ENCODE data around the gene PRM3. TPM values are rescaled to one million over a fixed set of nuclear protein-coding genes. Genes with fewer than 3 reads are reported as not detected.

Gene PRM3
- polyA plus RNA-seq, 1 donor from 2014 or later = not detected

GRCh38 chr16:11307639-11308492 is 34.4 kb upstream of the PRM3 start:
- H3F3A ChIP-seq (ENCODE audit: insufficient read depth, low read length, poor library complexity, severe bottlenecking) = no peaks in the 10 kb centered on the region
- H3K9ac ChIP-seq (ENCODE audit: low read length) = no peak overlapping the region
- no peak overlapping the region for H3K4me2 ChIP-seq (ENCODE audit: low read length)
- no peaks in the 10 kb centered on the region for H4K20me1 ChIP-seq (ENCODE audit: insufficient read depth)
- H3K4me3 ChIP-seq (ENCODE audit: low read length) = no peak overlapping the region
- TF ChIP-seq POLR2AphosphoS5 (IDR thresholded peaks at IDR 0.05) (no peak), SMC3 (conservative IDR thresholded peaks at IDR 0.05; ENCODE audit: poor library complexity) (no peak)
- H3K27ac ChIP-seq (ENCODE audit: low read length) = no peak overlapping the region
- H3K27me3 ChIP-seq (ENCODE audit: insufficient read depth, low read depth, low read length) = no peaks in the 10 kb centered on the region
- no peaks in the 10 kb centered on the region for H3K9me3 ChIP-seq (ENCODE audit: low read length)
- H3K36me3 ChIP-seq (ENCODE audit: insufficient read depth, low read length) = no peaks in the 10 kb centered on the region
- H3K9me2 ChIP-seq (ENCODE audit: insufficient read depth, low read length) = no peaks in the 10 kb centered on the region
- no peaks in the 10 kb centered on the region for H3K79me2 ChIP-seq (replicated peaks; ENCODE audit: insufficient read depth, low read length)
- H2AFZ ChIP-seq (ENCODE audit: low read depth, low read length) = no peak overlapping the region

DNA sequence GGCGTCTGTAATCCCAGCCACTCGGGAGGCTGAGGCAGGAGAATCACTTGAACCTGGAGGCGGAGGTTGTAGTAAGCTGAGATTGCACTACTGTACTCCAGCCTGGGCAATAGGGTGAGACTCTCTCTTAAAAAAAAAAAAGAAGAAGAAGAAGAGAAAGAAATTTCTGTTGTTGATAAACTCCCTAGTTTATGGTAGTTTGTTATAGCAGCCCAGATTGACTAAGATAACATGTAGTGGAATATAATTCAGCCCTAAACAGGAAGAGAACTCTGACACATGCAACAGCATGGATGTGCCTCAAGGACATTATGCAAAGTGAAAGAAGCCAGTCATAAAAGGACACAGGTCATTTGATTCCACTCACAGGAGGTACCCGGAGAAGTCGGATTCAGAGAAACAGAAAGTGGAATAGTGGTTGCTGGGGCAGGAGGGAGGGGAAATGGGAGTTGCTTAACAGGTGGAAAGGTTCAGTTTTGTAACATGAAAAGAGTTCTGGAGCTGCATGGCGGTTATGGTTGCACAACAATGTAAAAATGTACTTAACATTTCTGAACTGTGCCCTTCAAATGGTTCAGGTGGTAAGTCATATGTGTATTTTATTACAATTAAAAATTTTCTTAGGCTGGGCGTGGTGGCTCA is 33.7 kb upstream of the PRM3 start:
- no peaks in the 10 kb centered on the region for H3K79me2 ChIP-seq (replicated peaks; ENCODE audit: insufficient read depth, low read length)
- no peaks in the 10 kb centered on the region for H3K9me3 ChIP-seq (ENCODE audit: low read length)
- no peaks in the 10 kb centered on the region for H3K27me3 ChIP-seq (ENCODE audit: insufficient read depth, low read depth, low read length)
- no peak overlapping the region for H3K4me2 ChIP-seq (ENCODE audit: low read length)
- H4K20me1 ChIP-seq (ENCODE audit: insufficient read depth) = no peaks in the 10 kb centered on the region
- H3K4me3 ChIP-seq (ENCODE audit: low read length) = no peak overlapping the region
- no peaks in the 10 kb centered on the region for H3K36me3 ChIP-seq (ENCODE audit: insufficient read depth, low read length)
- no peaks in the 10 kb centered on the region for H3F3A ChIP-seq (ENCODE audit: insufficient read depth, low read length, poor library complexity, severe bottlenecking)
- TF ChIP-seq SMC3 (conservative IDR thresholded peaks at IDR 0.05; ENCODE audit: poor library complexity) (no peak), RAD21 (conservative IDR thresholded peaks at IDR 0.05) (no peak), POLR2AphosphoS5 (IDR thresholded peaks at IDR 0.05) (no peak)
- no peak overlapping the region for H2AFZ ChIP-seq (ENCODE audit: low read depth, low read length)
- no peak overlapping the region for H3K9ac ChIP-seq (ENCODE audit: low read length)
- H3K27ac ChIP-seq (ENCODE audit: low read length) = no peak overlapping the region
- H3K9me2 ChIP-seq (ENCODE audit: insufficient read depth, low read length) = no peaks in the 10 kb centered on the region

DNA sequence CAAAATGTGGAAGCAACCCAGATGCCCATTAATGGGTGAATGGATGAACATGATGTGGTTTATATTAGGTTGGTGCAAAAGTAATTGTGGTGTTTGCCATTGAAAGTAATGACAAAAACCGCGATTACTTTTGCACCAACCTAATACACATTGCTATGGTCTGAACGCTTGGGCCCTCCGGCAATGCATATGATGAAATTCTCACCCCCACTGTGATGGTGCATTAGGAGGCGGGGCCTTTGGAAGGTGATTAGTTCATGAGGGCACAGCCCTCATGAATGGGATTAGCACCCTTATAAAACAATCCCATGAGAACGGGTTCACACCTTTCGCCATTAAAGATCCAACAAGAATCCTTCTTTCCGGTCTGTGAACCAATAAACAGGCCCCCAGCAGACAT is 33.0 kb upstream of the PRM3 start:
- H3K9ac ChIP-seq (ENCODE audit: low read length) = no peak overlapping the region
- TF ChIP-seq EZH2 (IDR thresholded peaks at IDR 0.05; ENCODE audit: borderline replicate concordance, insufficient read depth, low read length, poor library complexity, severe bottlenecking) = no peak
- TF ChIP-seq CTCF (IDR thresholded peaks at IDR 0.05; ENCODE audit: poor library complexity, severe bottlenecking) = no peak
- TF ChIP-seq POLR2AphosphoS5 (IDR thresholded peaks at IDR 0.05) = no peak
- no peak for TF ChIP-seq RAD21 (conservative IDR thresholded peaks at IDR 0.05)
- no peak for TF ChIP-seq EP300 (conservative IDR thresholded peaks at IDR 0.05; ENCODE audit: poor library complexity, severe bottlenecking)
- TF ChIP-seq, protein P1, sequence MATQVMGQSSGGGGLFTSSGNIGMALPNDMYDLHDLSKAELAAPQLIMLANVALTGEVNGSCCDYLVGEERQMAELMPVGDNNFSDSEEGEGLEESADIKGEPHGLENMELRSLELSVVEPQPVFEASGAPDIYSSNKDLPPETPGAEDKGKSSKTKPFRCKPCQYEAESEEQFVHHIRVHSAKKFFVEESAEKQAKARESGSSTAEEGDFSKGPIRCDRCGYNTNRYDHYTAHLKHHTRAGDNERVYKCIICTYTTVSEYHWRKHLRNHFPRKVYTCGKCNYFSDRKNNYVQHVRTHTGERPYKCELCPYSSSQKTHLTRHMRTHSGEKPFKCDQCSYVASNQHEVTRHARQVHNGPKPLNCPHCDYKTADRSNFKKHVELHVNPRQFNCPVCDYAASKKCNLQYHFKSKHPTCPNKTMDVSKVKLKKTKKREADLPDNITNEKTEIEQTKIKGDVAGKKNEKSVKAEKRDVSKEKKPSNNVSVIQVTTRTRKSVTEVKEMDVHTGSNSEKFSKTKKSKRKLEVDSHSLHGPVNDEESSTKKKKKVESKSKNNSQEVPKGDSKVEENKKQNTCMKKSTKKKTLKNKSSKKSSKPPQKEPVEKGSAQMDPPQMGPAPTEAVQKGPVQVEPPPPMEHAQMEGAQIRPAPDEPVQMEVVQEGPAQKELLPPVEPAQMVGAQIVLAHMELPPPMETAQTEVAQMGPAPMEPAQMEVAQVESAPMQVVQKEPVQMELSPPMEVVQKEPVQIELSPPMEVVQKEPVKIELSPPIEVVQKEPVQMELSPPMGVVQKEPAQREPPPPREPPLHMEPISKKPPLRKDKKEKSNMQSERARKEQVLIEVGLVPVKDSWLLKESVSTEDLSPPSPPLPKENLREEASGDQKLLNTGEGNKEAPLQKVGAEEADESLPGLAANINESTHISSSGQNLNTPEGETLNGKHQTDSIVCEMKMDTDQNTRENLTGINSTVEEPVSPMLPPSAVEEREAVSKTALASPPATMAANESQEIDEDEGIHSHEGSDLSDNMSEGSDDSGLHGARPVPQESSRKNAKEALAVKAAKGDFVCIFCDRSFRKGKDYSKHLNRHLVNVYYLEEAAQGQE (IDR thresholded peaks at IDR 0.05; ENCODE audit: borderline replicate concordance) = no peak
- no peak for TF ChIP-seq TAF1 (IDR thresholded peaks at IDR 0.05; ENCODE audit: low read depth)
- TF ChIP-seq SMC3 (conservative IDR thresholded peaks at IDR 0.05; ENCODE audit: poor library complexity) = no peak
- TF ChIP-seq MXI1 (conservative IDR thresholded peaks at IDR 0.05; ENCODE audit: poor library complexity, severe bottlenecking) = no peak
- no peak overlapping the region for H2AFZ ChIP-seq (ENCODE audit: low read depth, low read length)

More for the DNA sequence above, 33.0 kb upstream of the PRM3 start:
- Histone ChIP-seq H3K4me2 (ENCODE audit: low read length) (no peak overlapping the region), H3K36me3 (ENCODE audit: insufficient read depth, low read length) (no peaks in the 10 kb centered on the region), H3F3A (ENCODE audit: insufficient read depth, low read length, poor library complexity, severe bottlenecking) (no peaks in the 10 kb centered on the region), H3K27me3 (ENCODE audit: insufficient read depth, low read depth, low read length) (no peaks in the 10 kb centered on the region), H3K79me2 (replicated peaks; ENCODE audit: insufficient read depth, low read length) (no peaks in the 10 kb centered on the region), H3K9me3 (ENCODE audit: low read length) (no peaks in the 10 kb centered on the region), H4K20me1 (ENCODE audit: insufficient read depth) (no peaks in the 10 kb centered on the region), H3K9me2 (ENCODE audit: insufficient read depth, low read length) (no peaks in the 10 kb centered on the region), H3K27ac (ENCODE audit: low read length) (no peak overlapping the region), H3K4me3 (ENCODE audit: low read length) (no peak overlapping the region)
